ENCODE results near the gene TM9SF1. TPM values are rescaled to one million over a fixed set of nuclear protein-coding genes. Genes with fewer than 3 reads are reported as not detected.

Gene TM9SF1
- total and polyA plus RNA-seq, 2 donors from 2014 or later = 41.1 to 83.6 TPM

GRCh38 chr14:24183014-24183481 is 12.2 kb downstream of the TM9SF1 start:
- FAIRE-seq = no peak
- no peak overlapping the region for H3K4me3 ChIP-seq (ENCODE audit: low read length in 3 of 3)
- no peak overlapping the region for H3K27ac ChIP-seq (ENCODE audit: low read depth in 2 of 2, low read length in 2 of 2)
- H3K9ac ChIP-seq (ENCODE audit: low read length in 3 of 3) = no peak overlapping the region
- no peaks in the 10 kb centered on the region for H3K27me3 ChIP-seq (ENCODE audit: control insufficient read depth, insufficient read depth, low read length)
- intact Hi-C loops (cut with DNase I) = no loop called here
- TF ChIP-seq CTCF (IDR thresholded peaks at IDR 0.05; ENCODE audit: borderline replicate concordance, extremely low read depth, insufficient read depth) = no peak
- H3K4me1 ChIP-seq (ENCODE audit: control insufficient read depth in 2 of 3, insufficient read depth in 2 of 3, low read depth in 1 of 3, low read length in 3 of 3) = peaks cover 0 to 26% (median 22%) of the 10 kb centered on the region in 3 donors
- peaks cover 0 to 45% (median 27%) of the 10 kb centered on the region in 3 donors for H3K36me3 ChIP-seq (ENCODE audit: control insufficient read depth in 2 of 3, insufficient read depth in 3 of 3, low read length in 3 of 3)
- no peaks in the 10 kb centered on the region for H3K9me3 ChIP-seq (ENCODE audit: control insufficient read depth in 2 of 3, insufficient read depth in 1 of 3, low read length in 3 of 3)
- DNase-seq = no peak

- Histone ChIP-seq H3K9me3 (ENCODE audit: control insufficient read depth in 2 of 3, insufficient read depth in 1 of 3, low read length in 3 of 3) (no peaks in the 10 kb centered on the region), H3K4me3 (ENCODE audit: low read length in 3 of 3) (no peak overlapping the region), H3K27ac (ENCODE audit: low read depth in 2 of 2, low read length in 2 of 2) (no peak overlapping the region), H3K36me3 (ENCODE audit: control insufficient read depth in 2 of 3, insufficient read depth in 3 of 3, low read length in 3 of 3) (peaks cover 0 to 45% (median 27%) of the 10 kb centered on the region in 3 donors), H3K27me3 (ENCODE audit: control insufficient read depth, insufficient read depth, low read length) (no peaks in the 10 kb centered on the region), H3K4me1 (ENCODE audit: control insufficient read depth in 2 of 3, insufficient read depth in 2 of 3, low read depth in 1 of 3, low read length in 3 of 3) (peaks cover 0 to 18% (median 15%) of the 10 kb centered on the region in 3 donors), H3K9ac (ENCODE audit: low read length in 3 of 3) (no peak overlapping the region)
- intact Hi-C loops (cut with DNase I) = no loop called here
- TF ChIP-seq CTCF (IDR thresholded peaks at IDR 0.05; ENCODE audit: borderline replicate concordance, extremely low read depth, insufficient read depth) = no peak
- FAIRE-seq (no peak), DNase-seq (peak in 1 of 5 donors; percentile 64)
Measured at GRCh38 chr14:24182110-24182882, 12.9 kb downstream of the TM9SF1 start.

GRCh38 chr14:24181371-24182077 is 13.7 kb downstream of the TM9SF1 start:
- no peak for FAIRE-seq

More at GRCh38 chr14:24181371-24182077, 13.7 kb downstream of the TM9SF1 start:
- Histone ChIP-seq H3K27me3 (ENCODE audit: control insufficient read depth, insufficient read depth, low read length) (no peaks in the 10 kb centered on the region), H3K9me3 (ENCODE audit: control insufficient read depth in 2 of 3, insufficient read depth in 1 of 3, low read length in 3 of 3) (no peaks in the 10 kb centered on the region), H3K27ac (ENCODE audit: low read depth in 2 of 2, low read length in 2 of 2) (peak overlapping the region; percentile 39 to 92), H3K36me3 (ENCODE audit: control insufficient read depth in 2 of 3, insufficient read depth in 3 of 3, low read length in 3 of 3) (peaks cover 0 to 43% (median 27%) of the 10 kb centered on the region in 3 donors), H3K9ac (ENCODE audit: low read length in 3 of 3) (no peak overlapping the region), H3K4me1 (ENCODE audit: control insufficient read depth in 2 of 3, insufficient read depth in 2 of 3, low read depth in 1 of 3, low read length in 3 of 3) (peaks cover 0 to 18% (median 15%) of the 10 kb centered on the region in 3 donors), H3K4me3 (ENCODE audit: low read length in 3 of 3) (no peak overlapping the region)
- intact Hi-C loops (cut with DNase I) = no loop called here
- peak in 1 of 5 donors; percentile 72 for DNase-seq
- no peak for TF ChIP-seq CTCF (IDR thresholded peaks at IDR 0.05; ENCODE audit: borderline replicate concordance, extremely low read depth, insufficient read depth)

All from kidney (tissue), 14 donors.